RWPE1 (cell line): ENCODE results near the gene NR1D2.

Experiments used
- CTCF ChIA-PET: fragments of 350-600 bp; sonication (Branson Sonifier 250); formaldehyde crosslinking; extraction: SDS; loops from one replicate; lab custom pipeline; 2021; lab: Yijun Ruan, JAX
- POLR2A ChIA-PET: fragments of 400-600 bp; formaldehyde crosslinking; extraction: SDS; loops from one replicate; lab custom pipeline; 2020; ENCODE audit warnings: antibody characterized with exemption; ENCODE audit not compliant: low non-redundant PET; lab: Yijun Ruan, JAX
- DNase-seq: peaks from one replicate; pipeline ENCODE4 v3.0.0; 2012; ENCODE audit warnings: low spot score
- H3K27ac ChIP-seq: fragments of 450-650 bp; 2 replicates; pipeline ENCODE4 v1.5.1; 2017
- TF ChIP-seq, protein P1 (sequence below): fragments of 450-650 bp; conservative IDR thresholded peaks from 2 replicates; pipeline ENCODE4 v1.5.1; 2017; ENCODE audit warnings: low read depth, mild to moderate bottlenecking

Gene NR1D2

DNA sequence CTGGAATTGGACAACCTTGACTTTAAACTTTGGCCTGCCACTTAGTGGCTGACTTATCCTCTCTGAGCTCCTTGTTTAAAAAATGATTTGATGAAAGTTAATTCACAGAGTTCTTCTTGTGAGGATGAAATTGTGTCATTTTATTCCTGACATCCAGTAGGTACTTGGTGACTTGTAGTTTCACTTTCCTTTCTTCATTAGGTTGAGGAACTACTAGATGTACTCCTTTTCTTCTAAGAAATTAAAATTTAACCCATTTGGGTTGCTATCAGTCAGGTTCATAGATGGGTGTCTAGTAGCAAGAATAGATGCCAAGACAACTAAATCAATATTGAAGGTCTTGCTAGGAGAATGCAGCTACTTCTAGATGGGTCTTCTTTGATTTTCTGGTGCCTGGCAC is 5.2 kb downstream of the NR1D2 start:
- H3K27ac ChIP-seq, result no peak overlapping the region
- TF ChIP-seq, protein P1, sequence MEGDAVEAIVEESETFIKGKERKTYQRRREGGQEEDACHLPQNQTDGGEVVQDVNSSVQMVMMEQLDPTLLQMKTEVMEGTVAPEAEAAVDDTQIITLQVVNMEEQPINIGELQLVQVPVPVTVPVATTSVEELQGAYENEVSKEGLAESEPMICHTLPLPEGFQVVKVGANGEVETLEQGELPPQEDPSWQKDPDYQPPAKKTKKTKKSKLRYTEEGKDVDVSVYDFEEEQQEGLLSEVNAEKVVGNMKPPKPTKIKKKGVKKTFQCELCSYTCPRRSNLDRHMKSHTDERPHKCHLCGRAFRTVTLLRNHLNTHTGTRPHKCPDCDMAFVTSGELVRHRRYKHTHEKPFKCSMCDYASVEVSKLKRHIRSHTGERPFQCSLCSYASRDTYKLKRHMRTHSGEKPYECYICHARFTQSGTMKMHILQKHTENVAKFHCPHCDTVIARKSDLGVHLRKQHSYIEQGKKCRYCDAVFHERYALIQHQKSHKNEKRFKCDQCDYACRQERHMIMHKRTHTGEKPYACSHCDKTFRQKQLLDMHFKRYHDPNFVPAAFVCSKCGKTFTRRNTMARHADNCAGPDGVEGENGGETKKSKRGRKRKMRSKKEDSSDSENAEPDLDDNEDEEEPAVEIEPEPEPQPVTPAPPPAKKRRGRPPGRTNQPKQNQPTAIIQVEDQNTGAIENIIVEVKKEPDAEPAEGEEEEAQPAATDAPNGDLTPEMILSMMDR, result no peak
- no peak for DNase-seq
- ChIA-PET CTCF (no interaction called here), POLR2A (no interaction called here)

DNA sequence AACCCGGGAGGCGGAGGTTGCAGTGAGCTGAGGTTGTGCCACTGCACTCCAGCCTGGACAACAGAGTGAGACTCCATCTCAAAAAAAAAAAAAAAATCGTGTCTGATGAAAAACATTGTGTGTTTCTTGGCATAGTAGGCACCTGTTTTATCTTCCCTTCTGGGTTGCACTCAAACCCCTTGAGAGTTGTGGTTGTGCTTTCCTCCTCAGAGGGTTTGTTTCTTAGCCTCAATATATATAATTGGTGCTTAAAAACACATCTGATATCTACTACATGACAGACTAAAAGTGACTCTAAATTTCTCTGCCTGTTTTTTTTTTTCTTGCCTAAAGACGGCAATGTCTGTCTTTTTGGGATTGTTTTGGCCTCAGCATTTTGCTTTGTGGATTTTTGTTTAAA is 7.6 kb downstream of the NR1D2 start:
- DNase-seq, result no peak
- ChIA-PET CTCF (no interaction called here), POLR2A (no interaction called here)
- TF ChIP-seq, protein P1, result no peak
- no peak overlapping the region for H3K27ac ChIP-seq

DNA sequence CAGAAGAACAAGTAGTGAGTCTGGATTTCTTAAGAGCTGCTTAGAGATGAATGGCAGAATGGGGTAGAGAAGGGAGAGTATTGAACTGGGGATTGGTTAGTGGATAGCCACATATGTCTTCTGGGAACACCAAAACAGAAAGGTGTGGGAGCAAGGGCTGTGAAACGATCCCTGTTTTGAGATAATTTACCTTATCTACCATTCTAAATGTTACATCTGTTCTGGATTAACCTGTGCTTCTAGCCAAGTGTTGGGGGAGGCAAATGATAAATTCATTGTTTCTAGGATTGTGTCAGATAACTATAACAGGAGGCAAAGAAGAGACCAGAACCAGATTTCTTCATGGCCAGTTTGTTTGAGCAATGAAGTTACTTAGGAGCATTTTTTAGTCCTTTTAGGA is 8.4 kb downstream of the NR1D2 start:
- TF ChIP-seq, protein P1, result no peak
- H3K27ac ChIP-seq, result no peak overlapping the region
- no peak for DNase-seq
- POLR2A ChIA-PET, result no interaction called here
- CTCF ChIA-PET, result no interaction called here

DNA sequence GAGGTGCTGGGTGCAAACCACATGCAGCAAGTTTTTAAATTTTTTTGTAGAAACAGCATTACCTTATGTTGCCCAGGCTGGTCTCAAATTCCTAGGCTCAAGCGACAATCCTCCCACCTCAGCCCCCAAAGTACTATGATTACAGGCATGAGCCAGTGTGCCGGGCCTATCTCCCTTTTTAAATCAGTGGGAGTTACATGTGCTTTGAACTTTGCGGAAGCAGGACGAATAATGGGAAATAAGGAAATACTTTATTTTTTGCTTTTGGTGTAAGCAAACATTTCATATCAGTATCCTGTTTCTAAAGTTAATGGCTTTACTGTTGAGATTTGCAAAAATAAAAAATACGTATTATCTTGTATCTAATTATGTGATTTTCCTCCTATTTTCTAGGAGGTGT is 9.1 kb downstream of the NR1D2 start:
- ChIA-PET POLR2A (no interaction called here), CTCF (no interaction called here)
- no peak overlapping the region for H3K27ac ChIP-seq
- TF ChIP-seq, protein P1, result no peak
- DNase-seq, result no peak

- CTCF ChIA-PET, result no interaction called here
Measured at GRCh38 chr3:23956701-23957100, 11.6 kb downstream of the NR1D2 start.

DNA sequence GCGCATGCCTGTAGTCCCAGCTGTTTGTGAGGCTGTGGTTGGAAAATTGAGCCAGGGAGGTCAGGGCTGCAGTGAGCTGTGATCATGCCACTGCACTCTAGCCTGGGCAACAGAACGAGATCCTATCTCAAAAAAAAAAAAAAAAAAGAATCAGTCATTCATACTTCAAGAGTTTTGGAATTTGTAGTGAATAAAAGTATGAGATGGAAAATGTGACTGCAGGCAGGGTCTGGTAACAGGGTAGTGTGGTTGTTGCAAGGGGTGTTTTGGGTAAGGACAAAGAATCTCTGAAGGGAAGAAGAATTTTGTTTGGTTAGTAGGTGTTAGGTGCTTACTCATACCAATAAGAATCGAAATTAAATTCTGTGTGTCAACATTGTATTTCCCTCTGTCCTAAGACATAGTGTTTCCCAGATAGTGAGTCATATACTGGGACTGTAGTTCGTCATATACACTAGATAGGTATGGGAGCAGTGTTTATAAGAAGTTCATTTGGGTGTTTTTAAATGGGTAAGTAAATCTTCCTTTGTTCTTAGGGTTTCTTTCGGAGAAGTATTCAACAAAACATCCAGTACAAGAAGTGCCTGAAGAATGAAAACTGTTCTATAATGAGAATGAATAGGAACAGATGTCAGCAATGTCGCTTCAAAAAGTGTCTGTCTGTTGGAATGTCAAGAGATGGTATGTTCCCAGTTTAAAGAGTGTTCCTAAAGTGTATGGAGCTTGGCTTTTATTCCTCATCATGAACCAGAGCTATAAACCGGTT is 14.2 kb downstream of the NR1D2 start:
- peak overlapping the region; percentile 84 for H3K27ac ChIP-seq
- TF ChIP-seq, protein P1, result no peak
- peak; percentile 83 for DNase-seq
- ChIA-PET CTCF (no interaction called here), POLR2A (interaction anchor here (0.7 kb wide), 1 partner anchor 24 kb away, joined by 3 read pairs; no protein-coding TSS in a partner anchor)

More at GRCh38 chr3:23956701-23957100, 11.6 kb downstream of the NR1D2 start:
- no peak for DNase-seq
- H3K27ac ChIP-seq, result no peak overlapping the region
- POLR2A ChIA-PET, result no interaction called here
- TF ChIP-seq, protein P1, result no peak
